ENCODE data around the gene TWSG1. TPM values are rescaled to one million over a fixed set of nuclear protein-coding genes. Genes with fewer than 3 reads are reported as not detected.

The TWSG1 gene
- total RNA-seq (2022): 24.8 and 29.1 TPM in 2 replicates
- Bru-seq, nascent RNA: percentile 63 among the genes with signal in this experiment
- percentile 68 among the genes with signal in this experiment for BruChase-seq, experiment 1, labeled RNA remaining after a 6-hour chase
- percentile 53 among the genes with signal in this experiment for BruChase-seq, experiment 2, labeled RNA remaining after a 2-hour chase
- long read RNA-seq, transcript TWSG1-201 (5 exons, 3,756 nt): major isoform, 53 of 68 reads
- long read RNA-seq, partial matches to known transcripts: 2 of 68 reads
- long read RNA-seq, other reads (novel, unspliced or antisense): 13 of 68 reads

DNA sequence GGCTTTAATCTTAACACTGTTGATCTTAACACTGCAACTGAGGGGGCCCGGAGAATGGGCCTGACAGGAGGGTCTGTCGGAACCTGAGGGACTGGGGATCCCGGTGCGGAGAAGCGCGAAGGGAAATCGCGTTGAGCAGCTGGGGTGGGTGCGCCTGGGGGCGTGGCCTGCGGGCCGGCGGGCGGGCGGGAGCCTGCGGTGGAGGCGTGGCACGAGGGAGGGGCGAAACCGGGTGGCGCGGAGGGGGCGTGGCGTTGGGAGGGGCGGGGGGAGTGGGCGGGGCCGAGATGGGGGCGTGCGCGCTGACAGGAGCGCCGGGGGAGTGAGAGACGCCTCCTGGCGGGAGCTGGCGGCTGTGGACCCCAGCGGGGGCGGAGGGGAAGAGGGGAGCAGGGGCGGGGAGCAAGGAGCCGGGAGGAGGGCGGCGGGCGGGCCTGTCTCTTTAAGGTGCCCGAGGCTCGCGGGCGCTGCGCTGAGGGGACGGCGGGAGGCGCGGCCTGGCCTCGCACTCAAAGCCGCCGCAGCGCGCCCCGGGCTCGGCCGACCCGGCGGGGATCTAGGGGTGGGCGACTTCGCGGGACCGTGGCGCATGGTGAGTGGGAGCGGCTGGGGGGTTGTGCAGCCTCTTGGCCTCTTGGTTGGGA, at the start of gene TWSG1:
TWSG1 (plus strand) TSS at position 445 of the 644 bp plus-strand sequence. CDS start 2,457 bp downstream, outside the sequence.
- peak; percentile 95 for DNase-seq
- H3K27ac Mint-ChIP-seq (ENCODE audit: unreplicated experiment): no peak within 1 kb of the TSS
- H3K9me3 Mint-ChIP-seq (ENCODE audit: low read depth, unreplicated experiment): no peaks in the 10 kb centered on the region
- BruUV-seq (replicated peaks): no TSS peak
- peaks cover 8% of the 10 kb centered on the region for H3K4me1 Mint-ChIP-seq (ENCODE audit: low read depth, unreplicated experiment)
- H3K4me3 Mint-ChIP-seq (ENCODE audit: low read depth, unreplicated experiment): peak within 1 kb of the TSS; percentile 87
- intact Hi-C loops (cut with micrococcal nuclease; ENCODE audit: unreplicated experiment): loop anchor here (10.0 kb wide), 1 partner anchor 260 kb away; no protein-coding TSS in a partner anchor
- peaks cover 18% of the 10 kb centered on the region for H3K36me3 Mint-ChIP-seq (ENCODE audit: insufficient read depth, unreplicated experiment)
- TF ChIP-seq, protein P1, sequence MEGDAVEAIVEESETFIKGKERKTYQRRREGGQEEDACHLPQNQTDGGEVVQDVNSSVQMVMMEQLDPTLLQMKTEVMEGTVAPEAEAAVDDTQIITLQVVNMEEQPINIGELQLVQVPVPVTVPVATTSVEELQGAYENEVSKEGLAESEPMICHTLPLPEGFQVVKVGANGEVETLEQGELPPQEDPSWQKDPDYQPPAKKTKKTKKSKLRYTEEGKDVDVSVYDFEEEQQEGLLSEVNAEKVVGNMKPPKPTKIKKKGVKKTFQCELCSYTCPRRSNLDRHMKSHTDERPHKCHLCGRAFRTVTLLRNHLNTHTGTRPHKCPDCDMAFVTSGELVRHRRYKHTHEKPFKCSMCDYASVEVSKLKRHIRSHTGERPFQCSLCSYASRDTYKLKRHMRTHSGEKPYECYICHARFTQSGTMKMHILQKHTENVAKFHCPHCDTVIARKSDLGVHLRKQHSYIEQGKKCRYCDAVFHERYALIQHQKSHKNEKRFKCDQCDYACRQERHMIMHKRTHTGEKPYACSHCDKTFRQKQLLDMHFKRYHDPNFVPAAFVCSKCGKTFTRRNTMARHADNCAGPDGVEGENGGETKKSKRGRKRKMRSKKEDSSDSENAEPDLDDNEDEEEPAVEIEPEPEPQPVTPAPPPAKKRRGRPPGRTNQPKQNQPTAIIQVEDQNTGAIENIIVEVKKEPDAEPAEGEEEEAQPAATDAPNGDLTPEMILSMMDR (IDR thresholded peaks at IDR 0.05; ENCODE audit: unreplicated experiment): peak; percentile 44
- H3K27me3 Mint-ChIP-seq (ENCODE audit: unreplicated experiment): no peaks in the 10 kb centered on the region
- CTCF ChIA-PET: interaction anchor here (0.6 to 1.7 kb wide), 16 partner anchors 30 to 593 kb away, joined by 3 to 12 read pairs (median 4); no protein-coding TSS in a partner anchor

DNA sequence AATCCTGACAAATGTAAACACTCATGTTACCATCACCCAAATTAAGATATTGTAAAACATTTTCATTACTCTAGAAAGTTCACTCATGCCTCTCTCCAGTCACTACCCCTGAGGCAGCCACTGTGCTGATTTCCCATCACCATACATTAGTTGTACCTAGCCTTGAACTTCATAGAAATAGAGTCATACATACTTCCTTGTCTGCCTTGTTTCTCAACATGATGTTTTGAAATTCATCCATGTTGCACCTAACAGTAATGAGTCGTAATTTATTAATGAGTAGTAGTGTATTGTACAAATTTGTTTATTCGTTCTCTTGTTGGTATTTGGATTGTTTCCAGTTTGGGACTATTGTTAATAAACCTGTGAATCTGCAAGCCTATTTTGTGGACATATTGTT, 49.0 kb upstream of the TWSG1 start:
- TF ChIP-seq, protein P1 (IDR thresholded peaks at IDR 0.05; ENCODE audit: unreplicated experiment): no peak
- no TSS peak for BruUV-seq (replicated peaks)
- intact Hi-C loops (cut with micrococcal nuclease; ENCODE audit: unreplicated experiment): no loop called here
- H3K27ac Mint-ChIP-seq (ENCODE audit: unreplicated experiment): no peak overlapping the region
- H3K27me3 Mint-ChIP-seq (ENCODE audit: unreplicated experiment): no peaks in the 10 kb centered on the region
- no peak for DNase-seq
- CTCF ChIA-PET: interaction anchor here (0.7 kb wide), 1 partner anchor 276 kb away, joined by 4 read pairs; no protein-coding TSS in a partner anchor
- H3K9me3 Mint-ChIP-seq (ENCODE audit: low read depth, unreplicated experiment): no peaks in the 10 kb centered on the region
- no peak overlapping the region for H3K4me3 Mint-ChIP-seq (ENCODE audit: low read depth, unreplicated experiment)
- no peaks in the 10 kb centered on the region for H3K4me1 Mint-ChIP-seq (ENCODE audit: low read depth, unreplicated experiment)
- H3K36me3 Mint-ChIP-seq (ENCODE audit: insufficient read depth, unreplicated experiment): no peaks in the 10 kb centered on the region

DNA sequence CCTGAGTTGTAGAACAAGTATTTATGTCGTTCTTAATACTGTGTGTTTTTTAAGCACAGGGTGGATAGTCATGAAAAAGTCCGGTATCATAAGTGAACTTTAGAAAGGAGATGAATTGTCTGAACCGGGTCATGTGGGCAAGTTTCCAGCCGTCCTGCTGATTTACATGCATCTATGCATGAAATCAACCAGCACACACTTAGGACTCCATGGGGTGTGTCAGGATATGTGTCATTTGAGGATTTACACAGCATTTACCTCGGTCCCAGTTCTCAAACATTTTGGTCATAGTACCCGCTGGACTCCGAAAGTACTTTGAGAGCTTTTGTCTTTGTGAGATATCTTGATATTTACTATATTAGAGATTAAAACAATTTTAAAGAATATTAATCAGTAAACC, 47.5 kb upstream of the TWSG1 start:
- CTCF ChIA-PET: interaction anchor here (0.5 kb wide), 1 partner anchor 628 kb away, joined by 3 read pairs; no protein-coding TSS in a partner anchor
- DNase-seq: no peak
- Mint-ChIP-seq H3K27ac (ENCODE audit: unreplicated experiment) (no peak overlapping the region), H3K27me3 (ENCODE audit: unreplicated experiment) (no peaks in the 10 kb centered on the region), H3K36me3 (ENCODE audit: insufficient read depth, unreplicated experiment) (no peaks in the 10 kb centered on the region), H3K4me3 (ENCODE audit: low read depth, unreplicated experiment) (no peak overlapping the region), H3K4me1 (ENCODE audit: low read depth, unreplicated experiment) (no peaks in the 10 kb centered on the region), H3K9me3 (ENCODE audit: low read depth, unreplicated experiment) (no peaks in the 10 kb centered on the region)
- BruUV-seq (replicated peaks): no TSS peak
- TF ChIP-seq, protein P1 (IDR thresholded peaks at IDR 0.05; ENCODE audit: unreplicated experiment): no peak
- intact Hi-C loops (cut with micrococcal nuclease; ENCODE audit: unreplicated experiment): no loop called here

DNA sequence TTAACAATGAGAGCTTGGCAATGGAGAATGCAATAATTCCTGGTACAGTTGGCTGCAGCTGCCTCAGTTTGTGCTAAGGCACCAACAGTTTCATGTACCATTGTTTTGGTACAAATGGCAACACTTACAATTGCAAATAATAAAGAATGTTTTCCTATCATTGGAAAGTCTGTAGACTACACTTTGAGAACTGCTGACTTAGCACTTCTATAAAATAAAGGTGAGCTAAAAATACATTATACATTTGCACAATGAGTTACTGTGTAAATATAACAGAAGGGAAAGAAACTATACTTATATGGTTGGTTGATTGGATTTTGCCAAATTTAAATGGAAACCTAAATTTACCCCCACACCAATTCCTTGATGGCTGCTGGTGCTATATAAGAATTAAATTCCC, 44.9 kb upstream of the TWSG1 start:
- DNase-seq: no peak
- CTCF ChIA-PET: no interaction called here
- no peak overlapping the region for H3K27ac Mint-ChIP-seq (ENCODE audit: unreplicated experiment)
- no TSS peak for BruUV-seq (replicated peaks)
- intact Hi-C loops (cut with micrococcal nuclease; ENCODE audit: unreplicated experiment): no loop called here
- H3K4me3 Mint-ChIP-seq (ENCODE audit: low read depth, unreplicated experiment): no peak overlapping the region
- TF ChIP-seq, protein P1 (IDR thresholded peaks at IDR 0.05; ENCODE audit: unreplicated experiment): no peak
- no peaks in the 10 kb centered on the region for H3K27me3 Mint-ChIP-seq (ENCODE audit: unreplicated experiment)
- peaks cover 3% of the 10 kb centered on the region for H3K9me3 Mint-ChIP-seq (ENCODE audit: low read depth, unreplicated experiment)
- H3K4me1 Mint-ChIP-seq (ENCODE audit: low read depth, unreplicated experiment): no peaks in the 10 kb centered on the region
- no peaks in the 10 kb centered on the region for H3K36me3 Mint-ChIP-seq (ENCODE audit: insufficient read depth, unreplicated experiment)

Data from Calu3 (cell line).